ENCODE results near the gene SLC35A4. TPM values are rescaled to one million over a fixed set of nuclear protein-coding genes. Genes with fewer than 3 reads are reported as not detected.
A peak's percentile ranks its signal among the peaks of the same experiment; 100 is the strongest.
"Not testable (repeated sequence)": the region's sequence is repeated elsewhere in the genome, so short reads cannot be mapped to it uniquely, and the experiment has no call there.

SLC35A4 gene
- total and polyA plus RNA-seq, 5 experiments from 2014 or later, result 53.6 to 142 (median 92.8) TPM

GRCh38 chr5:140570488-140570887 is 5.9 kb downstream of the SLC35A4 start:
- H3K9me3 Mint-ChIP-seq, result no peaks in the 10 kb centered on the region
- peak overlapping the region in 9 of 10 donors; percentile 96 to 99 (median 97) for H3K27ac Mint-ChIP-seq
- peaks cover 30 to 49% (median 49%) of the 10 kb centered on the region in 4 donors for H3K4me1 Mint-ChIP-seq
- H3K27me3 Mint-ChIP-seq, result no peaks in the 10 kb centered on the region
- DNase-seq (no peak), ATAC-seq (no peak)
- POLR2A ChIA-PET, result interaction anchor here (1.1 to 1.2 kb wide), 2 partner anchors 18 to 22 kb away, joined by 3 to 4 read pairs; no protein-coding TSS in a partner anchor
- peaks cover 0 to 25% (median 10%) of the 10 kb centered on the region in 3 donors for H3K36me3 Mint-ChIP-seq
- peak overlapping the region in 4 of 10 donors; percentile 15 to 72 (median 47) for H3K4me3 Mint-ChIP-seq

- ATAC-seq, result no peak
- Mint-ChIP-seq H3K27ac (peak overlapping the region in 7 of 10 donors; percentile 32 to 98 (median 73)), H3K36me3 (peaks cover 0 to 25% (median 10%) of the 10 kb centered on the region in 3 donors), H3K4me3 (peak overlapping the region in 1 of 10 donors; percentile 8), H3K9me3 (no peaks in the 10 kb centered on the region), H3K27me3 (no peaks in the 10 kb centered on the region), H3K4me1 (peaks cover 26 to 45% (median 42%) of the 10 kb centered on the region in 4 donors)
- POLR2A ChIA-PET, result no interaction called here
- no peak for DNase-seq
Measured at GRCh38 chr5:140571105-140571504, 6.5 kb downstream of the SLC35A4 start.

GRCh38 chr5:140573683-140574082 is 9.1 kb downstream of the SLC35A4 start:
- H3K4me1 Mint-ChIP-seq, result peaks cover 13 to 28% (median 26%) of the 10 kb centered on the region in 4 donors
- DNase-seq (no peak), ATAC-seq (no peak)
- no peaks in the 10 kb centered on the region for H3K27me3 Mint-ChIP-seq
- no peak overlapping the region for H3K27ac Mint-ChIP-seq
- H3K36me3 Mint-ChIP-seq, result peaks cover 0 to 8% (median 0%) of the 10 kb centered on the region in 3 donors
- POLR2A ChIA-PET, result no interaction called here
- H3K9me3 Mint-ChIP-seq, result no peaks in the 10 kb centered on the region
- no peak overlapping the region for H3K4me3 Mint-ChIP-seq

- ATAC-seq (no peak), DNase-seq (no peak)
- peaks cover 0 to 8% (median 0%) of the 10 kb centered on the region in 3 donors for H3K36me3 Mint-ChIP-seq
- no peaks in the 10 kb centered on the region for H3K27me3 Mint-ChIP-seq
- H3K4me1 Mint-ChIP-seq, result peaks cover 9 to 24% (median 21%) of the 10 kb centered on the region in 4 donors
- POLR2A ChIA-PET, result no interaction called here
- H3K4me3 Mint-ChIP-seq, result no peak overlapping the region
- H3K9me3 Mint-ChIP-seq, result no peaks in the 10 kb centered on the region
- peak overlapping the region in 2 of 10 donors; percentile 10 to 60 for H3K27ac Mint-ChIP-seq
Measured at GRCh38 chr5:140574165-140574564, 9.5 kb downstream of the SLC35A4 start.

- H3K9me3 Mint-ChIP-seq, result no peaks in the 10 kb centered on the region
- POLR2A ChIA-PET, result interaction anchor here (0.6 to 1.5 kb wide), 2 partner anchors 9 to 29 kb away, joined by 3 to 4 read pairs; no protein-coding TSS in a partner anchor
- ATAC-seq (no peak), DNase-seq (no peak)
- no peak overlapping the region for H3K4me3 Mint-ChIP-seq
- H3K27me3 Mint-ChIP-seq, result peaks cover 0 to 2% (median 0%) of the 10 kb centered on the region in 5 donors
- H3K27ac Mint-ChIP-seq, result peak overlapping the region in 1 of 10 donors; percentile 48
- H3K4me1 Mint-ChIP-seq, result peaks cover 4 to 12% (median 9%) of the 10 kb centered on the region in 4 donors
- peaks cover 0 to 6% (median 0%) of the 10 kb centered on the region in 3 donors for H3K36me3 Mint-ChIP-seq
Measured at GRCh38 chr5:140575309-140575708, 10.7 kb downstream of the SLC35A4 start.

GRCh38 chr5:140576776-140577201 is 12.2 kb downstream of the SLC35A4 start:
- Mint-ChIP-seq H3K27ac (peak overlapping the region in 4 of 10 donors; percentile 7 to 43 (median 20)), H3K36me3 (peaks cover 0 to 5% (median 0%) of the 10 kb centered on the region in 3 donors), H3K4me3 (peak overlapping the region in 1 of 10 donors; percentile 24), H3K27me3 (peaks cover 0 to 9% (median 4%) of the 10 kb centered on the region in 5 donors), H3K9me3 (no peaks in the 10 kb centered on the region), H3K4me1 (peaks cover 3 to 8% (median 7%) of the 10 kb centered on the region in 4 donors)
- POLR2A ChIA-PET, result interaction anchor here (1.5 kb wide), 1 partner anchor 11 kb away, joined by 3 read pairs; no protein-coding TSS in a partner anchor
- ATAC-seq, result peak; percentile 65 to 78
- no peak for DNase-seq

GRCh38 chr5:140579188-140579747 is 14.6 kb downstream of the SLC35A4 start:
- ATAC-seq, POLR2A ChIA-PET, H3K4me1 Mint-ChIP-seq, H3K27ac Mint-ChIP-seq, H3K4me3 Mint-ChIP-seq, DNase-seq: not testable (repeated sequence)
- peaks cover 0 to 11% (median 6%) of the 10 kb centered on the region in 9 donors for H3K9me3 Mint-ChIP-seq
- H3K27me3 Mint-ChIP-seq, result peaks cover 4 to 20% (median 9%) of the 10 kb centered on the region in 5 donors
- peaks cover 0 to 13% (median 4%) of the 10 kb centered on the region in 3 donors for H3K36me3 Mint-ChIP-seq

GRCh38 chr5:140587495-140587894 is 22.9 kb downstream of the SLC35A4 start:
- no peak overlapping the region for H3K4me3 Mint-ChIP-seq
- H3K9me3 Mint-ChIP-seq, result peaks cover 0 to 11% (median 5%) of the 10 kb centered on the region in 9 donors
- H3K27ac Mint-ChIP-seq, result no peak overlapping the region
- peaks cover 0 to 10% (median 7%) of the 10 kb centered on the region in 5 donors for H3K27me3 Mint-ChIP-seq
- peaks cover 0 to 8% (median 4%) of the 10 kb centered on the region in 3 donors for H3K36me3 Mint-ChIP-seq
- ATAC-seq, result no peak
- POLR2A ChIA-PET, result no interaction called here
- no peaks in the 10 kb centered on the region for H3K4me1 Mint-ChIP-seq
- DNase-seq, result no peak

- POLR2A ChIA-PET, result no interaction called here
- Mint-ChIP-seq H3K36me3 (peaks cover 0 to 6% (median under 1%) of the 10 kb centered on the region in 3 donors), H3K4me1 (no peaks in the 10 kb centered on the region)
Measured at GRCh38 chr5:140588311-140589070, 23.9 kb downstream of the SLC35A4 start.

GRCh38 chr5:140590861-140591260 is 26.2 kb downstream of the SLC35A4 start:
- H3K9me3 Mint-ChIP-seq, result no peaks in the 10 kb centered on the region
- POLR2A ChIA-PET, result no interaction called here
- no peaks in the 10 kb centered on the region for H3K36me3 Mint-ChIP-seq
- peaks cover 0 to 1% (median 0%) of the 10 kb centered on the region in 4 donors for H3K4me1 Mint-ChIP-seq
- ATAC-seq, result no peak
- no peak for DNase-seq
- peaks cover 0 to 5% (median 0%) of the 10 kb centered on the region in 5 donors for H3K27me3 Mint-ChIP-seq
- H3K4me3 Mint-ChIP-seq, result no peak overlapping the region
- no peak overlapping the region for H3K27ac Mint-ChIP-seq

More at GRCh38 chr5:140588311-140589070, 23.9 kb downstream of the SLC35A4 start:
- Mint-ChIP-seq H3K27me3 (peaks cover 0 to 4% (median under 1%) of the 10 kb centered on the region in 5 donors), H3K9me3 (peaks cover 0 to 5% (median under 1%) of the 10 kb centered on the region in 9 donors), H3K27ac (peak overlapping the region in 1 of 10 donors; percentile 6), H3K4me3 (no peak overlapping the region)
- DNase-seq (no peak), ATAC-seq (no peak)

GRCh38 chr5:140591747-140592372 is 27.2 kb downstream of the SLC35A4 start:
- H3K27me3 Mint-ChIP-seq, result peaks cover 0 to 5% (median 0%) of the 10 kb centered on the region in 5 donors
- peaks cover 0 to 1% (median 0%) of the 10 kb centered on the region in 4 donors for H3K4me1 Mint-ChIP-seq
- H3K9me3 Mint-ChIP-seq, result no peaks in the 10 kb centered on the region
- no peak overlapping the region for H3K27ac Mint-ChIP-seq
- ATAC-seq (no peak), DNase-seq (no peak)
- POLR2A ChIA-PET, result no interaction called here
- no peaks in the 10 kb centered on the region for H3K36me3 Mint-ChIP-seq
- peak overlapping the region in 1 of 10 donors; percentile 7 for H3K4me3 Mint-ChIP-seq

GRCh38 chr5:140593070-140593469 is 28.4 kb downstream of the SLC35A4 start:
- H3K4me3 Mint-ChIP-seq, result peak overlapping the region in 2 of 10 donors; percentile 23 to 28
- POLR2A ChIA-PET, ATAC-seq, H3K4me1 Mint-ChIP-seq, H3K27ac Mint-ChIP-seq, DNase-seq, H3K36me3 Mint-ChIP-seq, H3K9me3 Mint-ChIP-seq, H3K27me3 Mint-ChIP-seq: not testable (repeated sequence)

Measured in naive thymus-derived CD8-positive, alpha-beta T cell (primary cell).